ENCODE measurements around the gene WDHD1. TPM values are rescaled to one million over a fixed set of nuclear protein-coding genes. Genes with fewer than 3 reads are reported as not detected.

WDHD1 gene
- total and polyA plus RNA-seq, 4 experiments from 2014 or later, result 1.4 to 4.1 (median 3.6) TPM

- H3K27ac ChIP-seq (ENCODE audit: low read depth, low read length), result no peak overlapping the region
- intact Hi-C loops (cut with micrococcal nuclease), result loop anchor here (5.0 kb wide), 1 partner anchor 528 kb away; the partner anchor contains the start of gene KTN1
- ChIA-PET POLR2A (ENCODE audit: partially characterized antibody) (no interaction called here), CTCF (ENCODE audit: partially characterized antibody) (no interaction called here)
- Mint-ChIP-seq H3K27ac (peak overlapping the region in 5 of 7 donors; percentile 23 to 98 (median 75)), H3K9me3 (no peaks in the 10 kb centered on the region), H3K36me3 (peaks cover 18 to 30% of the 10 kb centered on the region in 2 donors), H3K27me3 (no peaks in the 10 kb centered on the region), H3K4me3 (peak overlapping the region in 5 of 8 donors; percentile 11 to 79 (median 45)), H3K4me1 (peaks cover 32 to 65% (median 45%) of the 10 kb centered on the region in 4 donors)
- no peak overlapping the region for H3K4me3 ChIP-seq (ENCODE audit: low read length in 2 of 2)
- no peaks in the 10 kb centered on the region for H3K9me3 ChIP-seq (ENCODE audit: control insufficient read depth in 1 of 2, low read length in 2 of 2)
- peaks cover 51% of the 10 kb centered on the region for H3K4me1 ChIP-seq (ENCODE audit: insufficient read depth, low read length)
- no peaks in the 10 kb centered on the region for H3K36me3 ChIP-seq (ENCODE audit: insufficient read depth, low read length)
- no peaks in the 10 kb centered on the region for H3K27me3 ChIP-seq (ENCODE audit: insufficient read depth, low read length)
- DNase-seq, result no peak
These were observed 27.2 kb upstream of the WDHD1 start for GRCh38 chr14:55054098-55054497.

DNA sequence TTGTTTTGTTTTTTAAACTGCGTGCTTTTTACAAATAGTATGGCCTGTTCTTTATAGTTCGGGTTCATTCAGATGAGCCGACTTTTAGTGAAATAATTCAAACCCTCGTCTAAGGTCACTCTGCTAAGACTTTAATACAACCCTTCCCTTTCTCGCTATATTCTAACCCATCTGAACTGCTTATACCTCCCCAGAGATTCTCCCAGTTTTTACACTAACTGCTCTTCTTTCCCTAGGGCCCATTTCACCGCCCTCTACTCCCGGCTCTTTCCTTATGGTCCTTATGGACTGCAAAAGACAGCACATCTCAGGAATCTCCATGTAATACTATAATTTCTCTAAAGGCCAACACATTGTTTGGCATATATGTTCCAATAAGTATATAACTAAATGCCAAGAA is 26.6 kb upstream of the WDHD1 start:
- no peak overlapping the region for H3K4me3 ChIP-seq (ENCODE audit: low read length in 2 of 2)
- H3K27me3 ChIP-seq (ENCODE audit: insufficient read depth, low read length), result no peaks in the 10 kb centered on the region
- H3K9me3 Mint-ChIP-seq, result no peaks in the 10 kb centered on the region
- no peaks in the 10 kb centered on the region for H3K9me3 ChIP-seq (ENCODE audit: control insufficient read depth in 1 of 2, low read length in 2 of 2)
- CTCF ChIA-PET (ENCODE audit: partially characterized antibody), result interaction anchor here (1.2 to 3.6 kb wide), 2 partner anchors 107 to 150 kb away, joined by 3 to 30 read pairs; no protein-coding TSS in a partner anchor
- no peak for DNase-seq
- H3K27me3 Mint-ChIP-seq, result no peaks in the 10 kb centered on the region
- POLR2A ChIA-PET (ENCODE audit: partially characterized antibody), result interaction anchor here (0.8 to 3.2 kb wide), 3 partner anchors 9 to 49 kb away, joined by 4 to 62 read pairs (median 5); partner anchors contain the start of genes SOCS4 and WDHD1
- peaks cover 18 to 30% of the 10 kb centered on the region in 2 donors for H3K36me3 Mint-ChIP-seq
- peaks cover 32 to 65% (median 45%) of the 10 kb centered on the region in 4 donors for H3K4me1 Mint-ChIP-seq
- peak overlapping the region; percentile 39 to 98 (median 95) for H3K27ac Mint-ChIP-seq
- H3K4me3 Mint-ChIP-seq, result peak overlapping the region; percentile 21 to 95 (median 88)
- H3K4me1 ChIP-seq (ENCODE audit: insufficient read depth, low read length), result peaks cover 48% of the 10 kb centered on the region
- peak overlapping the region; percentile 100 for H3K27ac ChIP-seq (ENCODE audit: low read depth, low read length)
- intact Hi-C loops (cut with micrococcal nuclease), result loop anchor here (2.0 to 5.0 kb wide), 2 partner anchors 49 to 529 kb away; partner anchors contain the start of gene KTN1
- H3K36me3 ChIP-seq (ENCODE audit: insufficient read depth, low read length), result no peaks in the 10 kb centered on the region

DNA sequence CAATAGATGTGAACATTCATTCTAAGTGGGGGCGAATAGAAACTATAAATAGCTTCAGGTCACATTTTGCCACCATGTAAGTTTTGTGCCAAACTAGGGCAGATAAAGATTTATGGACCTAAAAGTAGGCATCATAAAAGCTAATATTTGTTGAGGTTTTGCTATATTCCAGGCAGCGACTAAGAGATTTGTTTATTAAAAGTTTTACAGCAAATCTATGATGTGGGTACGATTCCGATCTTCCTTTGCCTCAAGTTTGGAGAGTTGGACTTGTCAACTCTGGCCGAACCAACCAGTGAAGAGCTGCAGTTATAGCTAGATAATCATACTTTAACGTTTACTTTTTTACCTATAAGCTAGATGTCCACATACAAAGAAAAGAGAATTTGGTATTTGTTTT is 26.1 kb upstream of the WDHD1 start:
- no peaks in the 10 kb centered on the region for H3K27me3 ChIP-seq (ENCODE audit: insufficient read depth, low read length)
- Mint-ChIP-seq H3K4me3 (peak overlapping the region; percentile 87 to 95 (median 92)), H3K36me3 (peaks cover 14 to 27% of the 10 kb centered on the region in 2 donors), H3K9me3 (no peaks in the 10 kb centered on the region), H3K27ac (peak overlapping the region; percentile 95 to 98 (median 96)), H3K4me1 (peaks cover 30 to 61% (median 41%) of the 10 kb centered on the region in 4 donors), H3K27me3 (no peaks in the 10 kb centered on the region)
- intact Hi-C loops (cut with micrococcal nuclease), result loop anchor here (2.0 to 5.0 kb wide), 2 partner anchors 50 to 529 kb away; partner anchors contain the start of gene KTN1
- CTCF ChIA-PET (ENCODE audit: partially characterized antibody), result interaction anchor here (0.8 to 3.6 kb wide), 3 partner anchors 107 to 171 kb away, joined by 3 to 30 read pairs (median 3); no protein-coding TSS in a partner anchor
- no peaks in the 10 kb centered on the region for H3K36me3 ChIP-seq (ENCODE audit: insufficient read depth, low read length)
- peaks cover 48% of the 10 kb centered on the region for H3K4me1 ChIP-seq (ENCODE audit: insufficient read depth, low read length)
- no peak for DNase-seq
- peak overlapping the region; percentile 100 for H3K27ac ChIP-seq (ENCODE audit: low read depth, low read length)
- POLR2A ChIA-PET (ENCODE audit: partially characterized antibody), result interaction anchor here (0.8 to 3.4 kb wide), 6 partner anchors 9 to 150 kb away, joined by 3 to 62 read pairs (median 6); partner anchors contain the start of genes GCH1, SOCS4 and WDHD1
- H3K4me3 ChIP-seq (ENCODE audit: low read length in 2 of 2), result peak overlapping the region; percentile 11 to 98
- no peaks in the 10 kb centered on the region for H3K9me3 ChIP-seq (ENCODE audit: control insufficient read depth in 1 of 2, low read length in 2 of 2)

DNA sequence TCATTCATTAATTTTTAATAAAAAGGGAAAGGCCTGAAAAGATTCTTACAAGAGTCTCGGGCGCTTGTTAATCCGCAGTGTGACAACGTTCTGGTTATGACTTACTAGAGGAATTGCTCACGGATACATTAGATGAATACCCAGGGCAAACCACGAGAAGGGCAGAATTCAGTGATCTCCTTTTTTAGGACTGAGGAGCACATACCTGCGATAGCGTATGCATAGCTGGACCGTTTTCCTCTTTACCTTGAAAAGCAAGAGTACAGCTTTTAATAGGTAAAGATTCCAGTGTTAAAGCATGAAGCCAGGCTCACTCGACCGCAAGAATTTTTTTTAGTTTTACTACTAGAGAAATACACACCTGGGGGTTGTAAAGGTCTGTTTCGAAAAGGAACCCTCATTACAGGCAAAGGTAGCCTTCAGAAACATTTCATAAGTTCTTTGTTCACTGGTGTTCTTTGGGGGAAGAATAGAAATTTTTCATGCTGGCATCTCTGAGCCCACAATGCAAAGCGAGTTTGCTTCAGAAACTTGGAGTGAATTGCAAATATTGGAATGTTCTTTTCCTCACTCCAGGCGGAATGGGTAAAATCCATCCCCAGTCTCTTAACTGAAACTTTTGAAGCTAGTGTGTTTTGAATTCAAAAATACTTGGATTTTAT is 25.5 kb upstream of the WDHD1 start:
- CTCF ChIA-PET (ENCODE audit: partially characterized antibody), result interaction anchor here (0.7 to 3.6 kb wide), 14 partner anchors 10 to 171 kb away, joined by 3 to 30 read pairs (median 14); partner anchors contain the start of gene GCH1
- Histone ChIP-seq H3K36me3 (ENCODE audit: insufficient read depth, low read length) (no peaks in the 10 kb centered on the region), H3K9me3 (ENCODE audit: control insufficient read depth in 1 of 2, low read length in 2 of 2) (no peaks in the 10 kb centered on the region), H3K4me1 (ENCODE audit: insufficient read depth, low read length) (peaks cover 48% of the 10 kb centered on the region), H3K27me3 (ENCODE audit: insufficient read depth, low read length) (no peaks in the 10 kb centered on the region), H3K4me3 (ENCODE audit: low read length in 2 of 2) (peak overlapping the region; percentile 39 to 98), H3K27ac (ENCODE audit: low read depth, low read length) (peak overlapping the region; percentile 100)
- POLR2A ChIA-PET (ENCODE audit: partially characterized antibody), result interaction anchor here (0.8 to 3.4 kb wide), 18 partner anchors 7 to 487 kb away, joined by 3 to 62 read pairs (median 9); partner anchors contain the start of genes GCH1, SOCS4 and WDHD1
- peak overlapping the region; percentile 95 to 98 (median 96) for H3K27ac Mint-ChIP-seq
- H3K9me3 Mint-ChIP-seq, result no peaks in the 10 kb centered on the region
- peaks cover 12 to 25% of the 10 kb centered on the region in 2 donors for H3K36me3 Mint-ChIP-seq
- H3K27me3 Mint-ChIP-seq, result no peaks in the 10 kb centered on the region
- intact Hi-C loops (cut with micrococcal nuclease), result loop anchor here (2.0 to 5.0 kb wide), 2 partner anchors 50 to 530 kb away; partner anchors contain the start of gene KTN1
- peak overlapping the region; percentile 87 to 95 (median 92) for H3K4me3 Mint-ChIP-seq
- no peak for DNase-seq
- H3K4me1 Mint-ChIP-seq, result peaks cover 29 to 58% (median 41%) of the 10 kb centered on the region in 4 donors

DNA sequence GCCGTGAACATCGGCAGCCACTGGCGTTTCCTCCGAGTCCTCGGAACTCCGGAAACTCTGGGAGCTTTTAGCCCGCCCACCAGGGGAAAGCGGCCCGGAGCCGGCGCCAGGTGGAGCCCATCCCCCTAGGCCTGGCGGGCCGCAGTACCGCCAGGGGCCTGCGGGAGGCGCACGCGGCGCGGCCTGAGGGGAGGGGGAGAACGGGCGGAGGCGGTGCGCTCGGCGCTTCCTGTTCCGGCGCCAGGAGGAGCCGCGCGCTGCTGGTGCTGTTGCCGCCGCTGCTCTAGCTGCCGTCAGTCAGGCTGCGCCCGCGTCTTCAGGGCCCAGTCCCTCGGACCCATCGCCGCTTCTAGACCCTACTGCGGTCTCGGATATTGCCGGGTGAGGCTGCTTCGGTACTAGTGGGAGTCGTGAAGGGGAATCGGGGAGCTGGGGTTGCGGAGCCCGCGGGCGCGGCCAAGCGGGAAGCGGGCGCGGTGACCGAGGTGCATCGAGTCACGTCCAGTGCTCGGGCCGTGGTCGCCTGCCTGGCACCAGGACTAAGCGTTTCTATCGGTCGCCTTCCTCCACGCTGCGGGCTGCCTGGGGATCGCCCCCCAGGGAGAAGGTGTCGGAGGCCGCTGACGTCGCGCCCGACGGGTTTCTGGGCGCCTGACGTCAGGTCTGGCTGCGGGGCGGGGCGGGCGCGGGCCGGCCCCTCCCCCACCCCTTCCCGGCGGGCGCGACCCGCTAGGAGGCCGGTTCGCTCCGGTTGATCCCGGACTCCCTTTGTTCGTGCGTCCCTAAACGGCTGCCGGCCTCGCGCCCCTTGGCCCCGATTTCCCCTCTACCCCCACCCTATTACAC is 24.7 kb upstream of the WDHD1 start, which contains the start of gene MAPK1IP1L:
Gene MAPK1IP1L (plus strand): TSS at position 225 of the 846 bp plus-strand sequence. CDS start 10,037 bp downstream, outside the sequence.
- H3K4me1 ChIP-seq (ENCODE audit: insufficient read depth, low read length), result peaks cover 48% of the 10 kb centered on the region
- H3K36me3 ChIP-seq (ENCODE audit: insufficient read depth, low read length), result no peaks in the 10 kb centered on the region
- Mint-ChIP-seq H3K27me3 (no peaks in the 10 kb centered on the region), H3K4me3 (peak within 1 kb of the TSS; percentile 87 to 95 (median 92)), H3K27ac (peak within 1 kb of the TSS; percentile 95 to 98 (median 96)), H3K4me1 (peaks cover 27 to 55% (median 39%) of the 10 kb centered on the region in 4 donors), H3K36me3 (peaks cover 12 to 25% of the 10 kb centered on the region in 2 donors), H3K9me3 (no peaks in the 10 kb centered on the region)
- peak; percentile 88 to 95 (median 91) for DNase-seq
- ChIA-PET POLR2A (ENCODE audit: partially characterized antibody) (interaction anchor here (0.6 to 3.4 kb wide), 25 partner anchors 8 to 1528 kb away, joined by 3 to 62 read pairs (median 6); partner anchors contain the start of genes DLGAP5, GCH1, PELI2 and SOCS4), CTCF (ENCODE audit: partially characterized antibody) (interaction anchor here (0.7 to 3.6 kb wide), 34 partner anchors 8 to 383 kb away, joined by 3 to 30 read pairs (median 4); partner anchors contain the start of genes DLGAP5, GCH1, SOCS4 and WDHD1)
- no peaks in the 10 kb centered on the region for H3K9me3 ChIP-seq (ENCODE audit: control insufficient read depth in 1 of 2, low read length in 2 of 2)
- H3K4me3 ChIP-seq (ENCODE audit: low read length in 2 of 2), result peak within 1 kb of the TSS; percentile 67 to 98
- intact Hi-C loops (cut with micrococcal nuclease), result loop anchor here (1.0 to 5.0 kb wide), 8 partner anchors 21 to 531 kb away; partner anchors contain the start of genes FBXO34, GCH1, KTN1 and SOCS4
- no peaks in the 10 kb centered on the region for H3K27me3 ChIP-seq (ENCODE audit: insufficient read depth, low read length)
- peak within 1 kb of the TSS; percentile 100 for H3K27ac ChIP-seq (ENCODE audit: low read depth, low read length)

- H3K4me1 Mint-ChIP-seq, result peaks cover 26 to 49% (median 36%) of the 10 kb centered on the region in 4 donors
- DNase-seq, result no peak
- ChIA-PET CTCF (ENCODE audit: partially characterized antibody) (interaction anchor here (0.7 to 3.6 kb wide), 31 partner anchors 9 to 383 kb away, joined by 3 to 30 read pairs (median 6); partner anchors contain the start of genes DLGAP5, GCH1, SOCS4 and WDHD1), POLR2A (ENCODE audit: partially characterized antibody) (interaction anchor here (0.6 to 3.4 kb wide), 22 partner anchors 9 to 1529 kb away, joined by 3 to 62 read pairs (median 6); partner anchors contain the start of genes DLGAP5, GCH1, PELI2 and SOCS4)
- Histone ChIP-seq H3K36me3 (ENCODE audit: insufficient read depth, low read length) (no peaks in the 10 kb centered on the region), H3K4me3 (ENCODE audit: low read length in 2 of 2) (peak overlapping the region; percentile 38 to 98), H3K9me3 (ENCODE audit: control insufficient read depth in 1 of 2, low read length in 2 of 2) (no peaks in the 10 kb centered on the region), H3K27ac (ENCODE audit: low read depth, low read length) (peak overlapping the region; percentile 100), H3K27me3 (ENCODE audit: insufficient read depth, low read length) (no peaks in the 10 kb centered on the region), H3K4me1 (ENCODE audit: insufficient read depth, low read length) (peaks cover 44% of the 10 kb centered on the region)
- H3K36me3 Mint-ChIP-seq, result peaks cover 12 to 25% of the 10 kb centered on the region in 2 donors
- peak overlapping the region; percentile 87 to 95 (median 92) for H3K4me3 Mint-ChIP-seq
- no peaks in the 10 kb centered on the region for H3K9me3 Mint-ChIP-seq
- peak overlapping the region; percentile 95 to 98 (median 96) for H3K27ac Mint-ChIP-seq
- no peaks in the 10 kb centered on the region for H3K27me3 Mint-ChIP-seq
- intact Hi-C loops (cut with micrococcal nuclease), result loop anchor here (1.0 to 5.0 kb wide), 7 partner anchors 22 to 531 kb away; partner anchors contain the start of genes FBXO34, GCH1, KTN1 and SOCS4
These were observed 24.2 kb upstream of the WDHD1 start for GRCh38 chr14:55051165-55051422.

All from CD4-positive, alpha-beta memory T cell (primary cell).